GM18873 (cell line): Measurements from ENCODE around the gene CAPN2.

Experiments used
- ATAC-seq: cut with Tn5 transposase; IDR thresholded peaks from one replicate; pipeline ENCODE4 v1.9.1; 2021; ENCODE audit warnings: mild to moderate bottlenecking, moderate library complexity, moderate number of reproducible peaks; ENCODE audit not compliant: unreplicated experiment, low FRiP score

The CAPN2 gene

GRCh38 chr1:223712194-223712849, at the start of gene CAPN2:
CAPN2 (plus strand) TSS chr1:223712539; CDS start chr1:223712641, 102 bp downstream.
- peak; percentile 44 for ATAC-seq

- ATAC-seq: no peak
Measured at GRCh38 chr1:223662943-223663342, 49.4 kb upstream of the CAPN2 start.

DNA sequence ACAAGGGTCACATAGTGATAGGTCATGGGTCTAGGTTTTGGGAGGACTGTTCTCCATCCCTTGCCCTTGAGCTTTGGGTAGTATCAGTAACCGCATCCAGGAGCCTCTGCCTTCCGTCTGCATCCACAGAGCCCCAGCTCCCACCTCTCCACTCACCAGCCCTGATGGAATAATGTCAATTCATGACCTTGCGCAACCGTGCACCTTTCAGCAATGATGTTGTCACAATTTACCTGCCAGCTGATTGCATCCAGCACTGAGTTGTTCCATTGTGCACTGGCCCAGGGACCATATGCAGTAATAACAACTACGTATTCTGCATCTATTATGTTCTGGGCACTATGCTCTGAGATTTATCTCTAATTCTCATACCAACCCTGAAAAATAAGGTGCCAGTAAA, 48.2 kb upstream of the CAPN2 start:
- no peak for ATAC-seq

- ATAC-seq: no peak
Measured at GRCh38 chr1:223665592-223666312, 46.6 kb upstream of the CAPN2 start, which contains the start of gene CAPN8. CAPN8 (minus strand) TSS chr1:223665701; CDS start chr1:223665646, 55 bp downstream.

- ATAC-seq: no peak
Measured at GRCh38 chr1:223667484-223668182, 44.7 kb upstream of the CAPN2 start.

DNA sequence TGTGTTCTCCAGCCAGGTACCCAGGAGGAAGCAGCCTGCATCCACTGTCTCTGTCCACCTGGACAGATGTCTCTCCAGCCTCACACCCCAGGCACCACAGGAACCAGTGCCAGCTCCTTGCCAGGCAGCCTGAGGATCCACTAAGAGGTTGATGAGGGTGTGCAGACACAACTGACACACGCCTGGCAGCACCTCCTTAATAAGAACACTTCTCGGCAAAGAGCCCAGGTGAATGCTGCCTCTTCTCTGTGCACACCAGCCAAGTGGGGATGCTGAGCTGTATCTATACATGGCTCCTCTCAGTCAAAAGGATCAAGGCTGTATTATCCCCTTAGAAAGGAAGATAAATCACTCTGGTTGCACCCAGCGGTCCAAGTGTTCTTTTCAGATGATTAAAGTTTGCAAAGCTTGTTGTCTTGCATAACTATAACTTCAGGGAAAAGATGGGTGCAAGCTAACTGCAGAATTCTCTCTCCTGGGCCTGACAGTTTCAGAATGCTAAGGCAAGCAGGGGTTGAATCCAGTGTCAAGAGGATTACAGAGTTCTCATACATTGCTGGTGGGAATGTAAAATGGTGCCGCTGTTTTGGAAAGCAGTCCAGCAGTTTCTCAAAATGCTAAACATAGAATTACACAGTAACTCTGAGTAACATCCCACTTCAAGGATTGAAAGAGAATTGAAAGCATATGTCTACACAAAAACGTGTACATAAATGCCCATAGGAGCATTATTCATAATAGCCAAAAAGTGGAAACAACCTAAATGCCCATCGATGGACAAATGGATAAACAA, 43.1 kb upstream of the CAPN2 start:
- ATAC-seq: no peak

- ATAC-seq: no peak
Measured at GRCh38 chr1:223670458-223671159, 41.7 kb upstream of the CAPN2 start.

DNA sequence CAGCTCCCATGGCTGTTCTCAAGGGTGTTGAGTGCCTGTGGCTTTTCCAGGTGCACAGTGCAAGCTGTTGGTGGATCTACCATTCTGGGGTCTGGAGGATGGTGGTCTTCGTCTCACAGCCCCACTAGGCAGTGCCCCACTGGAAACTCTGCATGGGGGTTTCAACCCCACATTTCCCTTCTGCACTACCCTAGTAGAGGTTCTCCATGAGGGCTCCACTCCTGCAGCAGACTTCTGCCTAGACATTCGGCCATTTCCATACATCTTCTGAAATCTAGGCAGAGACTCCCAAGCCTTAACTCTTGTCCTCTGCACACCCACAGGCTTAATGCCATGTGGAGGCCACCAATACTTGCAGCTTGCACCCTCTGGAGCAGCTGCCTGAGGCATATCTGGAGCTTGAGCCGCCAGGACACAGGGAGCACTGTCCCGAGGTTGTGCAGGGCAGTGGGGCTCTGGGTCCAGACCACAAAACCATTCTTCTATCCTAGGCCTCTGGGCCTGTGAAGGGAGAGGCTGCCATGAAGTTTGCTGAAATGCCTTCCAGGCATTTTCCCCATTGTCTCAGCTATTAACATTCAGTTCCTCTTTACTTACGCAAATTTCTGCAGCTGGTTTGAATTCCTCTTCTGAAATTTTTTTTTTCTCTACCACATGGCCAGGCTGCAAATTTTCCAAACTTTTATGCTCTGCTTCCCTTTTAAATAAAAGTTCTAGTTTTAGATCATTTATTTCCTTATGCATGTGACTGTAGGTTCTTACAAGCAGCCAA, 38.0 kb upstream of the CAPN2 start:
- no peak for ATAC-seq

DNA sequence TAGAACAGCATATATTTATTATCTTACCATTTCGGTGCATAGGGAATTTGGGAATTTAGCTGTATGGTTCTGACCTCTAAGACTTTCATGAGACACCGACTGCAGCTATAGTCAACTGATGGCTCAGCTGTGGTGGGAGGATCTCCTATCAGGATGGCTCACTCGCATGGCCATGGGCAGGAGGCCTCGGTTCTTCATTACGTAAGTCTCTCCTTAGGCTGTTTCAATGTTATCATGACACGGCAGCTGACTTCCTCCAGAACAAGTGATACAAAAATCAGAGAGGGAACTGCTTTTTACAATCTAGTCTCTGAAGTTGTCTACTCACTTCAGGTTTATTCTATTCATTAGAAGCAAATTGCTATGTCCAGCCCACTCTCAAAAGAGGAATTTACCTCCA, 33.5 kb upstream of the CAPN2 start:
- no peak for ATAC-seq

DNA sequence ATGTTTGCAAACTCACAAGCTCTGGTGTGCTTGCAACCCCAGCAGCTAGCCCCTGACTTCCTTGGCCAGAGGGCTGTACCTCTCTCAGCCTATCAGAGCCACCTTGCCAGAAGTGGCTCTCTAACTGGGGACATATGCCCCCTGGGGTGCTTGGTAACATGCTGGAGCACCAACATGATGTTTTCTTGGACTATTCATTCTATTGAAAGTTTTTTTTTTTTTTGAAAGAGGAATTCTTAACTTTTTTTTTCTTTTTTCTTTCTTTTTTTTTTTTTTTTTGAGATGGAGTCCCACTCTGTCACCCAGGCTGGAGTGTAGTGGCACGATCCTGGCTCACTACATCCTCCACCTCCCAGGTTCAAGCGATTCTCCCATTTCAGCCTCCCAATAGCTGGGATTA, 32.2 kb upstream of the CAPN2 start:
- ATAC-seq: no peak

DNA sequence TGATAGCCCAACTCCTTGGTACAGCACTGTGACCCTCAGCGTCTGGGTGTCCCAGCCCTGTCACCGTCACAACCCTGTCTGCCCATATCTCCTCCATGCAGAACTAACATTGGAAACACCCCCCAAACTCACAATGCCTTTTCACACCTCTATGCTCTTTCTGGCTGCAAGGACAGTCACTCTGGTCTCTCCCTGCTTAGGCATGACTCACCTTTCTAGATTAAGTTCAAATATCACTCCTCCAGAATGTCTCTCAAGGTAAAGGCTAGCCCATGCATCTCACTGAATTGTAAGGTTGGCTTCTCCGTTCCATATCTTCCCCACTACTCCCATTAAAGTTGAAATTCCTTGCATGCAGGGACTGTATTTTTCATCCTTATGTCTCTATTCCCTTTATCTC, 29.8 kb upstream of the CAPN2 start:
- ATAC-seq: no peak

DNA sequence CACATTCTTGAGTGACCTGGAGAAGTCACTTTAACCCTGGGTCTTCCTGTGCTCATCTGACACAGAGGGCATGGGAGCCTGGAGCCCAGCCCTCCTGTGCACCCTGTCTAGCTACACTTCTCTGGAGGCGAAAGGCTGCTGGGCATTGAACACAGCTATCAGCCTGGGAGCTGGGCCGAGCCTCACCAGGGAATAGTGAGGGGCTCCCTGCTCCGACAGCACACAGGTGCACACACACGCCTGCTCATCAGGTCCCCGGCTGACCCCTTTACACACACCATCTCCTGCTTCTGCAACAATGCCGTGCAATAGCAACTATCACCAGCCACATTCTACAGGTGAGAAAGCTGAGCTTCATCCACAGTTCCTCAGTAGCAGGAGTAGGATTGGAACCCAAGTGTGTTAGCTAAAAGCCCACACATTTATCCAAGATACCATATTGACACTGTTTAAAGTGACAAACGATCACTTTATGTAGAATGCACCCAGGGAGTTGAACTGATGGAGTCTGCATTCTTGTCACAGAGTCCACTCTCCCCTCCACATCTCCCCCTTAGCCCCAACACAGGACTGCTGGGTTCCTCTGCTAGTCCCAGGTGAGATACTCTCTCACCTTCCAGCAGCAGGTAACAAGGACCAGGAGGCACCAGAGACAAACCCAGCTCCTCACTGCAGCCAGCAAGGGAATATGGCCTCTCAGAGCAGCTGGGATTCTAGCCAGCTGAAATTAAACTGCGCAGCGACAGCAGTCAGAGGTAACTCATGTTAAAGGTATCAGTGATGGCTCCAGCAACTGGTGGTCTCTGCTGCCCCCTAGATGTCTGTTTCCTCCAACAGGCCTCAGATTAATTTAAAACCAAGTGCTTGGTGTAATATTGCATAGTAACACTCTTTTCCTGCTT, 28.5 kb upstream of the CAPN2 start:
- ATAC-seq: no peak

DNA sequence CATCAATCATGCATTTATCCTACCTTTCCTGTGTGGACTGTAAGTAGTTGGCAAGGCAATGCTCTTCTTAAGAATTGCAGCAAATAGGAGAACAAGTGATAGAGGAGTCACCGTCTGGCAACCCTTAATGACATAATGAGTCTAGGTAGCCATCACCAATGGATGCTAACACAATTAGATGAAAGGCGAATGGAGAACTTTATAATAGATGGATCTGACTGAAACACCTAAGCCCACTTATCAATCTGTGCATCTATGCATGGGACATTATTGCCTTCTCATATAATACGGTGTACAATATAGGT, 27.9 kb upstream of the CAPN2 start:
- ATAC-seq: no peak

DNA sequence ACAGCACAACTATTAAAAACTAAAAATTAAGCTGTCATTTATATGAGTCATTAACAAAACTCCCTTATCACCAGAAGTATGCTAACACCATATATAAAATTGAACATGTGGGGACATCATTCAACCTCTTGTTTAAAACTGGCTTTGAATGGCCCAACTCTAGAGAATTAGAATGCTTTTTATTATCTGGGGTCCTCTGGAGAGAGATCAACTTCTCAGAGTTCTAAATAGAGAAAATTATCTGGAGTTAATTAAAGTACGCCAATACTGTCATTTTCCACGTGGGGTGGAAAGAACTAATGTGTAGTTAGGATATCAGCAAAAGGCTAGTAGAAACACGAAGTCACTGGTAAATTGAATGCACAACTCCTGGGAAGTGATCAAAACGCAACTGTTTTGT, 21.2 kb upstream of the CAPN2 start:
- no peak for ATAC-seq

DNA sequence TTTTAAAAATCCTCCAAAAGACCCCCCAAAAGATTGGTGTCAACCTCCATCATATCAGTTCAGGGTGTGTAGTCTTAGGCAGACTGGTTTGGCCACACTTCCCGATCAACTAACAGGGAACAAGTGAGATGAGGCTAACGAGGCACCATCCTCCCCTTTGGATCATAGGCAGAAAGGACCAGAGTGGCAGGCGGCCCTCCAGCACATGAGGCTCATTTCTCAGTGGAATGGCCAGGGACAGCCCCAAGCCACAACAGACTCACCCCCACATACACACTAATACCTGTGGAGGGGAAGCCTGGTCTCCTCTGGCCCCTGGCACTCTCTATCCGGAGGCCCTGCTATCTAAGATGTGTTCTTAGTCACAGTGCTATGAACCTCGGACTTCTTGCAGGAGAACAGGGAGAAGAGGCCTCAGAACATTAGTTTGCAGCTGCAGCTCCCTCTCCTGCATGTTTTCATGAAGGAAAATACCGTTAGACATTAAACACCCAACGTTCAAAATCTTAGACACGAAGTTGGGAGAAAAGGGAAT, 17.3 kb upstream of the CAPN2 start:
- no peak for ATAC-seq

- ATAC-seq: no peak
Measured at GRCh38 chr1:223695941-223696340, 16.4 kb upstream of the CAPN2 start.

- ATAC-seq: no peak
Measured at GRCh38 chr1:223700388-223700918, 11.9 kb upstream of the CAPN2 start.
